Neural cell (in vitro differentiated cells): ENCODE results near the gene GPR78.
"Not testable (repeated sequence)": the region's sequence is repeated elsewhere in the genome, so short reads cannot be mapped to it uniquely, and the experiment has no call there.

Experiments used
- EZH2 ChIP-seq: fragments of 200-600, 300-800 bp; shearing (Covaris generic), sonication (generic); IDR thresholded peaks from 2 replicates; pipeline ENCODE4 v1.6.1; 2014; ENCODE audit warnings: antibody characterized with exemption, low read length, borderline replicate concordance, mild to moderate bottlenecking; ENCODE audit not compliant: insufficient read depth, poor library complexity, severe bottlenecking
- MXI1 ChIP-seq: fragments of 450-650 bp; conservative IDR thresholded peaks from 2 replicates; pipeline ENCODE4 v1.6.1; 2014; ENCODE audit warnings: antibody characterized with exemption, mild to moderate bottlenecking; ENCODE audit not compliant: poor library complexity, severe bottlenecking
- POLR2AphosphoS5 ChIP-seq: IDR thresholded peaks from 2 replicates; pipeline ENCODE4 v1.6.1; 2012
- RAD21 ChIP-seq: fragments of 450-650 bp; conservative IDR thresholded peaks from 2 replicates; pipeline ENCODE4 v1.6.1; 2014; ENCODE audit warnings: antibody characterized with exemption, mild to moderate bottlenecking, moderate library complexity
- SMC3 ChIP-seq: fragments of 450-650 bp; conservative IDR thresholded peaks from 2 replicates; pipeline ENCODE4 v1.6.1; 2014; ENCODE audit warnings: antibody characterized with exemption, mild to moderate bottlenecking, moderate library complexity; ENCODE audit not compliant: poor library complexity
- TF ChIP-seq, protein P1 (sequence below): fragments of 450-650 bp; IDR thresholded peaks from 2 replicates; pipeline ENCODE4 v1.5.1; 2014; ENCODE audit warnings: antibody characterized with exemption, mild to moderate bottlenecking, moderate library complexity; ENCODE audit not compliant: poor library complexity, severe bottlenecking

DNA sequence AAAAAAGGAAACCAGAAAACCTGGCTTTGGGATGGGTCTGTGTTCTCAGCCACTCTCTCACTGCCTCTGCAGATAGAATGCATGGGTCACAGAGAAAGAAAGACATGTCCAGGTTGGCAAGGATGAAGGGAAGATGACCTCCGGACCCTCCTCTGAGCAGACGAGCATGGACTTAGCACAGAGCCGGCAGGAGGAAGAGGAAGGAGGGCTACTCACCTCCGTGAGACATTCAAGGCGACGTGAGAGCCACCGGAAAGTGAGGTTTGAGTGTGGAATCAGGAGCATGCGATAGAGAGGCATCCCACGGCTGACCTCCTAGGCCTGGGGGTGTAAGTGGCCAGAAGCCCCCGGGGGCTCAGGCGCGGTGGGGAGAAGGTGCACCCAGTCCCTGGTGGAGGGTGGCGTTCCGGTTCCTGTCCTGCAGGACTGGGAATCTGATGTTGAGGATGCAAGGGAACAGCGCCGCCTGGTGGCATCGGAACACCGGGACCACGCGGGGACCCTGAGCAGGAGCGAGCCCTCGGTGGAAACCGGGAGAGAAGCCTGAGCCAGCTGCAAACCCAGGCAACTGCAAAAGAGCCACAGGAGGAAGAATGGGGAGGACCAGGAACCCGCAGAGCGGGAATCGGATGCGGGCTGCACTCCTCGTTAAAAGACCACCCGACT is 50.2 kb downstream of the GPR78 start:
- TF ChIP-seq MXI1, SMC3, RAD21, EZH2, POLR2AphosphoS5: not testable (repeated sequence)
- TF ChIP-seq, protein P1, sequence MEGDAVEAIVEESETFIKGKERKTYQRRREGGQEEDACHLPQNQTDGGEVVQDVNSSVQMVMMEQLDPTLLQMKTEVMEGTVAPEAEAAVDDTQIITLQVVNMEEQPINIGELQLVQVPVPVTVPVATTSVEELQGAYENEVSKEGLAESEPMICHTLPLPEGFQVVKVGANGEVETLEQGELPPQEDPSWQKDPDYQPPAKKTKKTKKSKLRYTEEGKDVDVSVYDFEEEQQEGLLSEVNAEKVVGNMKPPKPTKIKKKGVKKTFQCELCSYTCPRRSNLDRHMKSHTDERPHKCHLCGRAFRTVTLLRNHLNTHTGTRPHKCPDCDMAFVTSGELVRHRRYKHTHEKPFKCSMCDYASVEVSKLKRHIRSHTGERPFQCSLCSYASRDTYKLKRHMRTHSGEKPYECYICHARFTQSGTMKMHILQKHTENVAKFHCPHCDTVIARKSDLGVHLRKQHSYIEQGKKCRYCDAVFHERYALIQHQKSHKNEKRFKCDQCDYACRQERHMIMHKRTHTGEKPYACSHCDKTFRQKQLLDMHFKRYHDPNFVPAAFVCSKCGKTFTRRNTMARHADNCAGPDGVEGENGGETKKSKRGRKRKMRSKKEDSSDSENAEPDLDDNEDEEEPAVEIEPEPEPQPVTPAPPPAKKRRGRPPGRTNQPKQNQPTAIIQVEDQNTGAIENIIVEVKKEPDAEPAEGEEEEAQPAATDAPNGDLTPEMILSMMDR = not testable (repeated sequence)
